ENCODE data around the gene RNU6-1. TPM values are rescaled to one million over a fixed set of nuclear protein-coding genes. Genes with fewer than 3 reads are reported as not detected.

The RNU6-1 gene
- total RNA-seq, 1 donor = not detected

GRCh38 chr15:67870868-67871408 lies 31.1 kb upstream of the RNU6-1 start:
- no peak overlapping the region for H3K27ac ChIP-seq (ENCODE audit: low read depth, low read length)
- no peak overlapping the region for H2AFZ ChIP-seq (ENCODE audit: low read length)
- H3K4me3 ChIP-seq (ENCODE audit: insufficient read depth, low read length) = no peak overlapping the region
- H3K4me1 ChIP-seq (ENCODE audit: insufficient read depth, low read length) = no peaks in the 10 kb centered on the region
- peaks cover 23% of the 10 kb centered on the region for H3K27me3 ChIP-seq (ENCODE audit: insufficient read depth, low read length)
- no peak for DNase-seq (ENCODE audit: insufficient read length, low spot score, missing footprints)
- H3K9me3 ChIP-seq (ENCODE audit: low read depth, low read length) = no peaks in the 10 kb centered on the region
- H3K79me2 ChIP-seq (ENCODE audit: insufficient read depth, low read length) = no peaks in the 10 kb centered on the region
- no peaks in the 10 kb centered on the region for H4K20me1 ChIP-seq (ENCODE audit: insufficient read depth, low read length)
- TF ChIP-seq, protein P1, sequence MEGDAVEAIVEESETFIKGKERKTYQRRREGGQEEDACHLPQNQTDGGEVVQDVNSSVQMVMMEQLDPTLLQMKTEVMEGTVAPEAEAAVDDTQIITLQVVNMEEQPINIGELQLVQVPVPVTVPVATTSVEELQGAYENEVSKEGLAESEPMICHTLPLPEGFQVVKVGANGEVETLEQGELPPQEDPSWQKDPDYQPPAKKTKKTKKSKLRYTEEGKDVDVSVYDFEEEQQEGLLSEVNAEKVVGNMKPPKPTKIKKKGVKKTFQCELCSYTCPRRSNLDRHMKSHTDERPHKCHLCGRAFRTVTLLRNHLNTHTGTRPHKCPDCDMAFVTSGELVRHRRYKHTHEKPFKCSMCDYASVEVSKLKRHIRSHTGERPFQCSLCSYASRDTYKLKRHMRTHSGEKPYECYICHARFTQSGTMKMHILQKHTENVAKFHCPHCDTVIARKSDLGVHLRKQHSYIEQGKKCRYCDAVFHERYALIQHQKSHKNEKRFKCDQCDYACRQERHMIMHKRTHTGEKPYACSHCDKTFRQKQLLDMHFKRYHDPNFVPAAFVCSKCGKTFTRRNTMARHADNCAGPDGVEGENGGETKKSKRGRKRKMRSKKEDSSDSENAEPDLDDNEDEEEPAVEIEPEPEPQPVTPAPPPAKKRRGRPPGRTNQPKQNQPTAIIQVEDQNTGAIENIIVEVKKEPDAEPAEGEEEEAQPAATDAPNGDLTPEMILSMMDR (IDR thresholded peaks at IDR 0.05; ENCODE audit: extremely low read depth, low read depth, low read length) = no peak
- no peaks in the 10 kb centered on the region for H3K36me3 ChIP-seq (ENCODE audit: insufficient read depth, low read length)
- H3K4me2 ChIP-seq (ENCODE audit: insufficient read depth, low read length) = no peak overlapping the region

DNA sequence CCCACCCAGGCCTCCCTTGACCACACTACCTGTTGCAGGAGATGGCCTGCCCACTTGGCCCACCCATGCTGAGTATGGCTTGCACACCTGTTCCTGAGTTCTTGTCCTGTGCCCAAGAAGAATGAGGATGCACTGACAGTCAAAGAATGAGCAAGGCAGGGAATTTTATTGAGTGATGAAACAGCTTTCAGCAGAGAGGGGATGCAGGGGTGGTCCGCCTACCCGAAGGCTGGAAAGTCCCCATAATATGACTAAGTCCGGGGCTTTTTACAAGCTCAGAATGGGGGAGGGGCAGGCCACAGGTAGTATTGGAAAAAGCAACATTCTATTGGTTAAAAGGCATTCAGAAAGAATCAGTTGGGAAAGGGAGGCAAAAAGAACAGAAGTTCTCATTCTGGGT lies 29.9 kb upstream of the RNU6-1 start:
- no peaks in the 10 kb centered on the region for H4K20me1 ChIP-seq (ENCODE audit: insufficient read depth, low read length)
- DNase-seq (ENCODE audit: insufficient read length, low spot score, missing footprints) = no peak
- no peaks in the 10 kb centered on the region for H3K4me1 ChIP-seq (ENCODE audit: insufficient read depth, low read length)
- TF ChIP-seq, protein P1 (IDR thresholded peaks at IDR 0.05; ENCODE audit: extremely low read depth, low read depth, low read length) = no peak
- no peak overlapping the region for H3K4me2 ChIP-seq (ENCODE audit: insufficient read depth, low read length)
- no peak overlapping the region for H2AFZ ChIP-seq (ENCODE audit: low read length)
- no peaks in the 10 kb centered on the region for H3K36me3 ChIP-seq (ENCODE audit: insufficient read depth, low read length)
- no peak overlapping the region for H3K4me3 ChIP-seq (ENCODE audit: insufficient read depth, low read length)
- peaks cover 25% of the 10 kb centered on the region for H3K27me3 ChIP-seq (ENCODE audit: insufficient read depth, low read length)
- H3K79me2 ChIP-seq (ENCODE audit: insufficient read depth, low read length) = no peaks in the 10 kb centered on the region
- H3K9me3 ChIP-seq (ENCODE audit: low read depth, low read length) = no peaks in the 10 kb centered on the region
- no peak overlapping the region for H3K27ac ChIP-seq (ENCODE audit: low read depth, low read length)

DNA sequence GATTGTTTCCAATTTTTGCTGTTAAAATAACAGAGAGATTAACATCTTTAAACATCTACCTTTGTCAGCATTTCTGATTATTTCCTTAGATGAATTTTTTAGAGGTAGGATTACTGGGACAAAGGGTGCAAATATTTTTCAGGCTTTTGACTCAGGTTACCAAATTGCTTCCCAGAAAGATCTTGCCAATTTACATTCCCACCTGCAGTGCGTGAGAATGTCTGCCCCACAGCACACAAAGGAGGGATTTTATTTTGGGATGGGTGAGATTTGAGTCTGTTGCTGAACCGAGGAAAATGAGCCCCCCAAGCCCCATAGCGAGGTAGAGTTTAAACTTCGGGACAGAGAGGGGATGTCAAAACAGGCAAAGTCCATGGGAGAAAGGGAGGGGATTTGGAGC lies 25.9 kb upstream of the RNU6-1 start:
- Histone ChIP-seq H3K27ac (ENCODE audit: low read depth, low read length) (no peak overlapping the region), H3K4me2 (ENCODE audit: insufficient read depth, low read length) (no peak overlapping the region), H4K20me1 (ENCODE audit: insufficient read depth, low read length) (no peaks in the 10 kb centered on the region), H3K4me1 (ENCODE audit: insufficient read depth, low read length) (peaks cover 9% of the 10 kb centered on the region), H3K4me3 (ENCODE audit: insufficient read depth, low read length) (no peak overlapping the region), H3K9me3 (ENCODE audit: low read depth, low read length) (no peaks in the 10 kb centered on the region), H3K27me3 (ENCODE audit: insufficient read depth, low read length) (peaks cover 17% of the 10 kb centered on the region), H2AFZ (ENCODE audit: low read length) (no peak overlapping the region), H3K79me2 (ENCODE audit: insufficient read depth, low read length) (no peaks in the 10 kb centered on the region), H3K36me3 (ENCODE audit: insufficient read depth, low read length) (no peaks in the 10 kb centered on the region)
- DNase-seq (ENCODE audit: insufficient read length, low spot score, missing footprints) = no peak
- TF ChIP-seq, protein P1 (IDR thresholded peaks at IDR 0.05; ENCODE audit: extremely low read depth, low read depth, low read length) = no peak

GRCh38 chr15:67865331-67865730 lies 25.5 kb upstream of the RNU6-1 start:
- no peak overlapping the region for H3K27ac ChIP-seq (ENCODE audit: low read depth, low read length)
- no peaks in the 10 kb centered on the region for H3K36me3 ChIP-seq (ENCODE audit: insufficient read depth, low read length)
- H2AFZ ChIP-seq (ENCODE audit: low read length) = no peak overlapping the region
- TF ChIP-seq, protein P1 (IDR thresholded peaks at IDR 0.05; ENCODE audit: extremely low read depth, low read depth, low read length) = no peak
- no peak overlapping the region for H3K4me3 ChIP-seq (ENCODE audit: insufficient read depth, low read length)
- no peaks in the 10 kb centered on the region for H4K20me1 ChIP-seq (ENCODE audit: insufficient read depth, low read length)
- H3K4me1 ChIP-seq (ENCODE audit: insufficient read depth, low read length) = peaks cover 9% of the 10 kb centered on the region
- peaks cover 17% of the 10 kb centered on the region for H3K27me3 ChIP-seq (ENCODE audit: insufficient read depth, low read length)
- no peaks in the 10 kb centered on the region for H3K79me2 ChIP-seq (ENCODE audit: insufficient read depth, low read length)
- peak overlapping the region; percentile 4 for H3K4me2 ChIP-seq (ENCODE audit: insufficient read depth, low read length)
- peak; percentile 72 for DNase-seq (ENCODE audit: insufficient read length, low spot score, missing footprints)
- H3K9me3 ChIP-seq (ENCODE audit: low read depth, low read length) = no peaks in the 10 kb centered on the region

Measured in osteoblast (primary cell).